Mesenchymal stem cell (in vitro differentiated cells and primary cell): ENCODE data around the gene CNTNAP2.

Experiments used
- DNase-seq: peaks from one replicate; pipeline ENCODE4 v3.0.0-alpha.2; 2013
- H2AFZ ChIP-seq: one replicate; pipeline ENCODE4 v1.6.1; 2013; ENCODE audit warnings: low read depth, mild to moderate bottlenecking, control low read depth, inconsistent platforms, low read length, moderate library complexity
- H2AK5ac ChIP-seq: 2 replicates; pipeline ENCODE4 v1.6.1; 2013; ENCODE audit warnings: low read length, moderate library complexity, mild to moderate bottlenecking, inconsistent platforms; ENCODE audit not compliant: severe bottlenecking
- H2BK120ac ChIP-seq: one replicate; pipeline ENCODE4 v1.6.1; 2013; ENCODE audit warnings: low read depth, mild to moderate bottlenecking, inconsistent platforms, low read length, moderate library complexity
- H2BK12ac ChIP-seq, 2 experiments: one replicate each; pipeline ENCODE4 v1.6.1; 2013; ENCODE audit warnings: inconsistent platforms in 2 of 2, low read length in 2 of 2, mild to moderate bottlenecking in 2 of 2, moderate library complexity in 2 of 2, control low read depth in 1 of 2
- H2BK15ac ChIP-seq: one replicate; pipeline ENCODE4 v1.6.1; 2013; ENCODE audit warnings: mild to moderate bottlenecking, low read depth, inconsistent platforms; ENCODE audit not compliant: poor library complexity, severe bottlenecking
- H2BK5ac ChIP-seq: 2 replicates; pipeline ENCODE4 v1.6.1; 2013; ENCODE audit warnings: low read depth, mild to moderate bottlenecking, low read length, control low read depth, inconsistent platforms; ENCODE audit not compliant: poor library complexity, severe bottlenecking
- H3K14ac ChIP-seq, 2 experiments: one replicate each; pipeline ENCODE4 v1.6.1; 2013; ENCODE audit warnings: inconsistent platforms in 2 of 2, low read length in 2 of 2, control low read depth in 1 of 2, mild to moderate bottlenecking in 1 of 2, moderate library complexity in 1 of 2
- H3K18ac ChIP-seq, 2 experiments: one replicate each; pipeline ENCODE4 v1.6.1; 2013; ENCODE audit warnings: inconsistent platforms in 2 of 2, low read length in 2 of 2, control low read depth in 1 of 2, low read depth in 1 of 2, mild to moderate bottlenecking in 1 of 2
- H3K23ac ChIP-seq, 2 experiments: one replicate each; pipeline ENCODE4 v1.6.1; 2013; ENCODE audit warnings: inconsistent platforms in 2 of 2, low read length in 2 of 2, mild to moderate bottlenecking in 2 of 2, moderate library complexity in 2 of 2, control low read depth in 1 of 2
- H3K27ac ChIP-seq: 2 replicates; pipeline ENCODE4 v1.5.1; 2013; ENCODE audit warnings: mild to moderate bottlenecking, moderate library complexity, low read length, control low read depth, inconsistent platforms; ENCODE audit not compliant: poor library complexity, severe bottlenecking
- H3K27me3 ChIP-seq, 2 experiments: 2 replicates each; pipeline versions ENCODE4 v1.6.1 to v1.7.0; 2013; ENCODE audit warnings: low read length in 2 of 2, mild to moderate bottlenecking in 2 of 2, moderate library complexity in 2 of 2, control low read depth in 1 of 2, inconsistent platforms in 1 of 2; ENCODE audit not compliant: control insufficient read depth in 1 of 2, insufficient read depth in 1 of 2
- H3K36me3 ChIP-seq, 2 experiments: 2 replicates each; pipeline versions ENCODE4 v1.6.1 to v1.7.0; 2013; ENCODE audit warnings: low read length in 2 of 2, control low read depth in 1 of 2, inconsistent platforms in 1 of 2, low read depth in 1 of 2, mild to moderate bottlenecking in 1 of 2; ENCODE audit not compliant: insufficient read depth in 2 of 2, control insufficient read depth in 1 of 2
- H3K4ac ChIP-seq, 2 experiments: one replicate each; pipeline ENCODE4 v1.6.1; 2013; ENCODE audit warnings: inconsistent platforms in 2 of 2, low read length in 2 of 2, mild to moderate bottlenecking in 2 of 2, moderate library complexity in 2 of 2, control low read depth in 1 of 2, low read depth in 1 of 2
- H3K4me1 ChIP-seq: 2 replicates; pipeline ENCODE4 v1.6.1; 2013; ENCODE audit warnings: low read depth, low read length, control low read depth; ENCODE audit not compliant: control insufficient read depth, insufficient read depth
- H3K4me2 ChIP-seq: 2 replicates; pipeline ENCODE4 v1.6.1; 2013; ENCODE audit warnings: low read length, mild to moderate bottlenecking, inconsistent platforms; ENCODE audit not compliant: poor library complexity, severe bottlenecking
- H3K4me3 ChIP-seq, 2 experiments: 2 replicates each; pipeline versions ENCODE4 v1.5.1 to v1.7.0; 2013; ENCODE audit warnings: low read length in 2 of 2, mild to moderate bottlenecking in 2 of 2, control low read depth in 1 of 2, low read depth in 1 of 2; ENCODE audit not compliant: insufficient read depth in 1 of 2
- H3K79me1 ChIP-seq: replicated peaks from 2 replicates; pipeline ENCODE4 v1.6.1; 2013; ENCODE audit warnings: mild to moderate bottlenecking, control low read depth, low read length, inconsistent platforms; ENCODE audit not compliant: poor library complexity, severe bottlenecking
- H3K9ac ChIP-seq: 2 replicates; pipeline ENCODE4 v1.7.0; 2013; ENCODE audit warnings: mild to moderate bottlenecking, low read length, moderate library complexity
- H3K9me3 ChIP-seq: 2 replicates; pipeline ENCODE4 v1.7.0; 2013; ENCODE audit warnings: mild to moderate bottlenecking, low read length; ENCODE audit not compliant: control insufficient read depth
- H4K8ac ChIP-seq: one replicate; pipeline ENCODE4 v1.6.1; 2013; ENCODE audit warnings: inconsistent platforms, mild to moderate bottlenecking, low read length, moderate library complexity
- H4K91ac ChIP-seq: one replicate; pipeline ENCODE4 v1.6.1; 2013; ENCODE audit warnings: mild to moderate bottlenecking, low read length, inconsistent platforms
- WGBS: methylation state at CpG from one replicate; pipeline ENCODE4 v1.1.7; 2013; ENCODE audit warnings: mixed read lengths; 5-methylcytosine and 5-hydroxymethylcytosine counted together

The CNTNAP2 gene

GRCh38 chr7:147639037-147639436, 1522.4 kb downstream of the CNTNAP2 start:
- no peak overlapping the region for H2BK120ac ChIP-seq
- H3K4me2 ChIP-seq = no peak overlapping the region
- H2BK5ac ChIP-seq = no peak overlapping the region
- H3K27me3 ChIP-seq = no peaks in the 10 kb centered on the region
- no peaks in the 10 kb centered on the region for H3K79me1 ChIP-seq
- H2AK5ac ChIP-seq = no peak overlapping the region
- no peak overlapping the region for H3K27ac ChIP-seq
- no peak overlapping the region for H3K14ac ChIP-seq
- 80% methylated on average over 6 of the region's 6 CpGs for WGBS
- no peak overlapping the region for H4K91ac ChIP-seq
- H2BK15ac ChIP-seq = no peak overlapping the region
- no peak overlapping the region for H3K18ac ChIP-seq
- no peak overlapping the region for H3K4me3 ChIP-seq
- H2BK12ac ChIP-seq = no peak overlapping the region
- H3K9me3 ChIP-seq = peaks cover 20% of the 10 kb centered on the region
- no peak overlapping the region for H3K9ac ChIP-seq
- no peak for DNase-seq
- no peak overlapping the region for H3K23ac ChIP-seq
- H3K36me3 ChIP-seq = no peaks in the 10 kb centered on the region
- no peak overlapping the region for H3K4ac ChIP-seq
- no peaks in the 10 kb centered on the region for H3K4me1 ChIP-seq
- no peak overlapping the region for H2AFZ ChIP-seq
- no peak overlapping the region for H4K8ac ChIP-seq

- H3K4me1 ChIP-seq = no peaks in the 10 kb centered on the region
- no peak overlapping the region for H2BK15ac ChIP-seq
- H2AK5ac ChIP-seq = no peak overlapping the region
- peaks cover 20% of the 10 kb centered on the region for H3K9me3 ChIP-seq
- H3K79me1 ChIP-seq = no peaks in the 10 kb centered on the region
- no peak overlapping the region for H3K14ac ChIP-seq
- no CpG with 5 or more reads among the region's 3 CpGs for WGBS
- H3K4ac ChIP-seq = no peak overlapping the region
- no peak overlapping the region for H4K91ac ChIP-seq
- H2BK12ac ChIP-seq = no peak overlapping the region
- H2AFZ ChIP-seq = no peak overlapping the region
- H2BK5ac ChIP-seq = no peak overlapping the region
- DNase-seq = no peak
- H3K36me3 ChIP-seq = no peaks in the 10 kb centered on the region
- H3K27ac ChIP-seq = no peak overlapping the region
- no peaks in the 10 kb centered on the region for H3K27me3 ChIP-seq
- no peak overlapping the region for H4K8ac ChIP-seq
- no peak overlapping the region for H3K4me2 ChIP-seq
- no peak overlapping the region for H3K9ac ChIP-seq
- H3K23ac ChIP-seq = no peak overlapping the region
- H3K18ac ChIP-seq = no peak overlapping the region
- H2BK120ac ChIP-seq = no peak overlapping the region
- H3K4me3 ChIP-seq = no peak overlapping the region
Measured at GRCh38 chr7:147639751-147640150, 1523.2 kb downstream of the CNTNAP2 start.

GRCh38 chr7:147640821-147641220, 1524.2 kb downstream of the CNTNAP2 start:
- H3K27me3 ChIP-seq = no peaks in the 10 kb centered on the region
- H3K4me3 ChIP-seq = no peak overlapping the region
- no peak overlapping the region for H3K9ac ChIP-seq
- no peak overlapping the region for H2BK120ac ChIP-seq
- H3K18ac ChIP-seq = no peak overlapping the region
- peaks cover 20% of the 10 kb centered on the region for H3K9me3 ChIP-seq
- no peaks in the 10 kb centered on the region for H3K36me3 ChIP-seq
- no peak overlapping the region for H2BK5ac ChIP-seq
- H3K27ac ChIP-seq = no peak overlapping the region
- DNase-seq = no peak
- H3K79me1 ChIP-seq = no peaks in the 10 kb centered on the region
- H3K4me1 ChIP-seq = no peaks in the 10 kb centered on the region
- no peak overlapping the region for H4K8ac ChIP-seq
- no peak overlapping the region for H2AFZ ChIP-seq
- WGBS = 81% methylated on average over 6 of the region's 9 CpGs
- H3K23ac ChIP-seq = no peak overlapping the region
- H3K4ac ChIP-seq = no peak overlapping the region
- H4K91ac ChIP-seq = no peak overlapping the region
- H2BK12ac ChIP-seq = no peak overlapping the region
- H2AK5ac ChIP-seq = no peak overlapping the region
- H2BK15ac ChIP-seq = no peak overlapping the region
- no peak overlapping the region for H3K4me2 ChIP-seq
- no peak overlapping the region for H3K14ac ChIP-seq

GRCh38 chr7:147646568-147646967, 1530.0 kb downstream of the CNTNAP2 start:
- no peaks in the 10 kb centered on the region for H3K79me1 ChIP-seq
- no peak overlapping the region for H2BK15ac ChIP-seq
- WGBS = 72% methylated on average over 4 of the region's 4 CpGs
- no peak overlapping the region for H2BK12ac ChIP-seq
- H3K27me3 ChIP-seq = no peaks in the 10 kb centered on the region
- no peak overlapping the region for H2AK5ac ChIP-seq
- no peak overlapping the region for H3K4ac ChIP-seq
- no peak overlapping the region for H4K91ac ChIP-seq
- no peak overlapping the region for H3K9ac ChIP-seq
- DNase-seq = no peak
- H3K23ac ChIP-seq = no peak overlapping the region
- H3K4me3 ChIP-seq = no peak overlapping the region
- no peak overlapping the region for H4K8ac ChIP-seq
- peaks cover 12% of the 10 kb centered on the region for H3K9me3 ChIP-seq
- H3K4me1 ChIP-seq = no peaks in the 10 kb centered on the region
- no peaks in the 10 kb centered on the region for H3K36me3 ChIP-seq
- no peak overlapping the region for H3K18ac ChIP-seq
- no peak overlapping the region for H3K14ac ChIP-seq
- no peak overlapping the region for H2BK120ac ChIP-seq
- H3K27ac ChIP-seq = no peak overlapping the region
- no peak overlapping the region for H3K4me2 ChIP-seq
- no peak overlapping the region for H2BK5ac ChIP-seq
- no peak overlapping the region for H2AFZ ChIP-seq
